ENCODE measurements around the gene POLN.

- no peak for TF ChIP-seq OSR1 (CRISPR knock-in tag; IDR thresholded peaks at IDR 0.05)
- TF ChIP-seq ARNTL (CRISPR knock-in tag; IDR thresholded peaks at IDR 0.05; ENCODE audit: borderline replicate concordance, low read depth), result no peak
- no peak for TF ChIP-seq ZNF70 (CRISPR knock-in tag; IDR thresholded peaks at IDR 0.05)
- no peak for TF ChIP-seq CREB5 (CRISPR knock-in tag; IDR thresholded peaks at IDR 0.05; ENCODE audit: low read depth)
- TF ChIP-seq ESRRG (CRISPR knock-in tag; IDR thresholded peaks at IDR 0.05), result no peak
- no peak for TF ChIP-seq ISL1 (CRISPR knock-in tag; IDR thresholded peaks at IDR 0.05)
- TF ChIP-seq PATZ1 (CRISPR knock-in tag; IDR thresholded peaks at IDR 0.05; ENCODE audit: borderline replicate concordance), result no peak
- TF ChIP-seq ZFP3 (CRISPR knock-in tag; IDR thresholded peaks at IDR 0.05), result no peak
- TF ChIP-seq BACH2 (CRISPR knock-in tag; IDR thresholded peaks at IDR 0.05; ENCODE audit: borderline replicate concordance), result no peak
- TF ChIP-seq RARB (CRISPR knock-in tag; IDR thresholded peaks at IDR 0.05), result no peak
Measured at GRCh38 chr4:2094545-2094944, 147.4 kb downstream of the POLN start.

Data from SK-N-SH treated with all-trans-retinoic acid at 6 μM for 48 hours (cell line).